Activated CD8-positive, alpha-beta memory T cell treated with anti-CD3 and anti-CD28 coated beads for 1 hour (primary cell): Measurements from ENCODE around the gene KIF3B.
"Not testable (repeated sequence)": the region's sequence is repeated elsewhere in the genome, so short reads cannot be mapped to it uniquely, and the experiment has no call there.

Experiments used
- DNase-seq, 2 donors: peaks; one replicate each; pipeline ENCODE4 v3.0.0-alpha.2; 2020; ENCODE audit warnings: low read depth in 1 of 2; ENCODE audit errors: extremely low read depth in 1 of 2

Gene KIF3B

GRCh38 chr20:32291166-32291565 lies 13.7 kb downstream of the KIF3B start:
- DNase-seq, result no peak

DNA sequence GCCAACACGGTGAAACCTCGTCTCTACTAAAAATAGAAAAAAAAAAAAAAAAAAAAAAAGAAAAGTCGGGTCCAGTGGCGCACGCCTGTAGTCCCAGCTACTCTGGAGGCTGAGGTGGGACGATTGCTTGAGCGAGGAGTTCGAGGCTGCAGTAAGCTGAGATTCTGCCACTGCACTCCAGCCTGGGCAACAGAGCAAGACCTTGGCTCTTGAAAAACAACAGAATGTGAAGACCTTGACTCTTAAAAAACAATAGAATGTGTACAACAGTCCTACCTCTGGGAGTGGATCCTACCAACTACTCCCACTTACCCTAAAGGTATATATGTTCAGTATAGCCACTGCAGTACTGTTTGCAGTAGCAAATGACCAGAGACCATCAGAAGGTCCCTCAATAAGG lies 15.1 kb downstream of the KIF3B start:
- DNase-seq, result no peak

DNA sequence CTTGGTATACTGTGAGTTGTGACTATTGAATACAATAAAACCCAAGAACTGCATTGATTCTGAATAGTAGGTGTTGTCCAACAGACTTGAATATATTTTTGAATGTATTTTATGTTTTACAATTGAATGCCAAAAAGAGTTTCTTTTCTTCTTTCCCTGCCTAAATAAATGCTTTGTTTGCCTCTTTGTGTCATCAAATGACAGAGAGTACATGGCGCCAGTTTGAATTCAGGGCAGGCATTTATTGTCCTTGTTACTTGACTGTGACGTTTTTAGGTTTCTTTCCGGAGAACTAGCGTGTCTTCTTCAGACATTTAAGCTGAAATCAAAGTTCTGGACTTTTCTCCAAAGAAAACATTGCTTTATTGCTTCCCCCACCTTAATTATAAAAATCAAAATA lies 16.6 kb downstream of the KIF3B start:
- no peak for DNase-seq

GRCh38 chr20:32296412-32296811 lies 19.0 kb downstream of the KIF3B start:
- DNase-seq, result no peak

DNA sequence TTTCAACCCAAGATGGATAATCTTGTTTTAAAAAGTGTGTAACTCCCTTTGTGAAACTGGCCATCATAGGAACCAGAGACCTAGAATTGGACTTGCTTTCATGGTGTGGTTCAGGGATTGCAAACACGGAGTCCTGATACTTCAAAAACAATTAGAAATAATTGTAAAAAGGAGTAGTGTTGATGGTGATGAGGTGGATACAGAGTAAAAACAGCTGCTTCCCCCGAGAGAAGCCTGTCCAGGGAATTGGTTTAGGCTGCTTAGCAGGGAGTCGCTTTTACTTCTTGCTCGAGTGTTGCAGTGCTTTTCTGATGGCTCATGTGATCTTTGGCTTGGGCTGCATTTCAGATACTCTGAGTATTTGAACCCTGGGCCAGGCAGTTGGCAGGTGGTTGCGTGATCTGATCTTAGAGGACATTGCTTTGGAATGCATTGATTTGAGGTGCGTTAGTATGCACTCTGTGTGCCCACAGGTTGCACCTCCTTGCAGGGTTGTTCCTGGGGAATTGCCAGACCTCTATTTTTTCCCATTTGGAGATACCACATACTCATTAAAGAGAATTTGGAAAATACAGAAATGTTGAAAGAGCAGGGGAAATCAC lies 19.5 kb downstream of the KIF3B start:
- DNase-seq, result no peak

DNA sequence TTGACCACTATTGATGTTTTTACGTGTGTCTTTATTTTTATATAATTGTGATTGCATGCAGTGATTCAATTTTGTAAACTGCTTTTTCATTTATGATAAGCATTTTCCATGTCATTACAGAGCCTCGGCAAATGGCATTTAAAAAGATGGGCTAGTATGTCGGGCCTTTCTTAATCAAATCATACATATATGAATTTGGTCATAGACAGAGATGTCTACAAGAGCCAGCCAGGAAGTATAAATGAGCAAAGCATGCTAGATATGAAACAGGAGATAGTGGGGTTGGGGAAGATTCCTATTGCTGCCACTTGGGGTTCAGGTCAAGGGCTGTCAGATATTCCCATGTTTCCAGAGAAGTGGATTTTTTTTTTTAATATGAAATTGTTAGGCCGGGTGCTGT lies 20.0 kb downstream of the KIF3B start:
- no peak for DNase-seq

GRCh38 chr20:32300647-32301046 lies 23.2 kb downstream of the KIF3B start:
- DNase-seq, result no peak

- no peak for DNase-seq
These were observed 24.5 kb downstream of the KIF3B start for GRCh38 chr20:32301719-32302506.

- DNase-seq, result no peak
These were observed 25.0 kb downstream of the KIF3B start for GRCh38 chr20:32302507-32302872.

GRCh38 chr20:32304131-32304746 lies 26.8 kb downstream of the KIF3B start:
- no peak for DNase-seq

- DNase-seq, result no peak
These were observed 35.4 kb downstream of the KIF3B start for GRCh38 chr20:32312718-32313424.

DNA sequence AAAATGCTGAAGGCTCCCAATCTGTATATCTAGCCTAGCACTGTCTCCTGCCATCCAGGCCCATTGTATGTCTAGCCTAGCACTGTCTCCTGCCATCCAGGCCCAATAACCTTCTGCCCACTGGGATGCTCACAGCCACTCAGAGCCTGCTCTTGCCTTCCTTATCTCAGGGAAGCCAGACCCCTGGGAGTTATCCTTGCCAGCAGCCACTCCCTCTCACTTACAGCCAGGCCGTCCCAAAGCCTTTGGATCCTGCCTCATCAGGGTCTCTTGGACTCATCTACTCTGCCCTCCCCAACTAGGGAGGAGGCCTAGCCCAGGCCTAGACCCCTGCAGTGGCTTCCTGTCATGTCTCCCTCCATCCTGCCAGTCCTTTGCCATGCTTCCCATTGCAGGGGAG lies 37.3 kb downstream of the KIF3B start:
- DNase-seq, result no peak

DNA sequence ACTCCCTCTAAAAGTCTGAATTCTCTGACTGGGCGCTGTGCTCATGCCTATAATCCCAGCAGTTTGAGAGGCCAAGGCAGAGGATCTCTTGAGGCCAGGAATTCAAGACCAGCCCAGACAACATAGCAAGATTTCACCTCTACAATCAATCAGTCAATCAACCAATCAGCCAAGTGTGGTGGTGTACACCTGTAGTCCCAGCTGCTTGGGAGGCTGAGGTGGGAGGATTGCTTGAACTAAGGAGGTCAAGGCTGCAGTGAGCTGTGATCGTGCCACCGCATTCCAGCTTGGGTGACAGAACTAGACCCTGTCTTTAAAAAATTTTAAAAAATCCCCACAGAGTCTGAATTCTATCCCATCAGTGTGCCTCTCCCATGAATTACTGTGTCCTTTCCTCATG lies 37.9 kb downstream of the KIF3B start:
- DNase-seq, result no peak

- no peak for DNase-seq
These were observed 38.4 kb downstream of the KIF3B start for GRCh38 chr20:32315891-32316290.

GRCh38 chr20:32316667-32317066 lies 39.2 kb downstream of the KIF3B start:
- DNase-seq, result no peak

GRCh38 chr20:32319100-32319499 lies 41.6 kb downstream of the KIF3B start:
- no peak for DNase-seq

DNA sequence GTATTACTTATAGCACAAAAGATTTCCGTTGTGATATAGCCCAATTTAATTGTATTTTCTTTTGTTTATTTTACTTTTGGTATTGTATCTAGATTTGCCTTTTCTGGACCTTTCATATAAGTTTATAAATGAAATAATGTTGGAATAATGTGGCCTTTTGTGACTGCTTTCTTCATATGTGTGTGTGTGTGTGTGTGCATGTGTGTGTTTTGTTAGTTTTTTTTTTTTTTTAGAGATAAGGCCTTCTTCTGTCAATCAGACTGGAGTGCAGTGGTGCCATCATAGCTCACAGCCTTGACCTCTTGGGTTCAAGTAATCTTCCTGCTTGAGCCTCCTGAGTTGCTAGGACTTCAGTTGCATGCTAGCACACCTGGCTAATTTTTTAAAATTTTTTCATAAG lies 42.9 kb downstream of the KIF3B start:
- no peak for DNase-seq

- DNase-seq, result no peak
These were observed 43.9 kb downstream of the KIF3B start for GRCh38 chr20:32321390-32321789.

GRCh38 chr20:32322260-32322659 lies 44.8 kb downstream of the KIF3B start:
- DNase-seq, result not testable (repeated sequence)

- not testable (repeated sequence) for DNase-seq
These were observed 46.3 kb downstream of the KIF3B start for GRCh38 chr20:32323761-32324160.

- DNase-seq, result no peak
These were observed 48.5 kb downstream of the KIF3B start for GRCh38 chr20:32325706-32326503.
